NCI-H2227 (cell line): ENCODE results near the gene GRID2IP.

Experiments used
- DNase-seq: peaks from one replicate; lab custom pipeline; 2025; ENCODE audit not compliant: unreplicated experiment; lab: John Stamatoyannopoulos, UW

Gene GRID2IP

DNA sequence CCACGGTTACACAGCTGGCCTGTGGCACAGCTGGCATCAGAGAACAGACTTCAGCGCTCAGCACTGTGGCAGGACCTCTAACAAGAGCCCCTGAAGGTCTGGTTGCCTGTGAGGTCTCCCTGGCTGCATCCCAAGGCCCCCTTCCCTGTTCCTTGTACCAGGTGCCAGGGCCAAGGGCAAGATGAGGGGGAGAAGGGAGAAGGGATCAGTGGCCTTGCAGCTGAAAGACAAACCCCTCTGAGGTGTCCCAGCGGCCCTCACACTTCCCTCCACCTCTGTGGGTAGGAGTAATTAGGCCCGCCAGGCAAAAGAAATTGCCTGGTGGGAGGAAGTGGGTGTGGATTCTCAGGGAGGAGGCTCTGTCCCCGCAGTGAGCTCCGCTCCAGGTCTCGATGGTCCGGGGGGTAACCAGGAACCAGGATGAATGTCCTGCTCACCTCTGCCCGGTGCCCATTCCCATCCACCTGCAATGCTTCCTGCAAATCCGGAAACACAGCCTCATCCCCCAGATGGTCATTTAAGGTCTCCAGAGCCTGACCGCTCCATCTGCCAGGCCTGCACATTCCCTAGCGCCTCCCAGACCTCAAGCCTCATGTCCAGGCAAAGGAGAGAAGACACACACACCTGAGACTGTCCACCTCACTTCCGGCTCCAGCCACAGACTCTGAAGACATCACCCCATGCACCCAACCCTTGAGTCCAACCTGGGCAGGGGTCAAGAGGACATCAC is 22.7 kb downstream of the GRID2IP start:
- DNase-seq: no peak

DNA sequence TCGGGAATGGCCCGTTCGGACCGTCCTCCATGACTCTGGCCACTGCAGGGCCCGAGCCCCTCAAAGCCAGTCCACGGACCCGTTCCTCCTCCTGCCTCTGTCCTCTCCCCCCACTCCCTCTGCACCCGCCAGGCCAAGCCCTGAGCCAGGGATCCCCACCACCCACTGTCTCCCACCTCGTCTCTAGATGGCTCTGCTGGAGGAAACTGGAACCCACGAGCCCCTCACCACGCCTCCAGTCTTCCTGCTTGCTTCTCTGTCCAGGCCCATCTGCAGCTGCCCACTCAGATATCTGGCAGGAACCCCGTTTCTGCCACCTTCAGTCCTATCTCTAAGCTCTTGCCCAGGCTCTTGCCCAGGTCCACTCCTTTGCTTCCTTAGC is 24.3 kb downstream of the GRID2IP start:
- no peak for DNase-seq

- no peak for DNase-seq
Measured at GRCh38 chr7:6520163-6520981, 30.9 kb downstream of the GRID2IP start.

DNA sequence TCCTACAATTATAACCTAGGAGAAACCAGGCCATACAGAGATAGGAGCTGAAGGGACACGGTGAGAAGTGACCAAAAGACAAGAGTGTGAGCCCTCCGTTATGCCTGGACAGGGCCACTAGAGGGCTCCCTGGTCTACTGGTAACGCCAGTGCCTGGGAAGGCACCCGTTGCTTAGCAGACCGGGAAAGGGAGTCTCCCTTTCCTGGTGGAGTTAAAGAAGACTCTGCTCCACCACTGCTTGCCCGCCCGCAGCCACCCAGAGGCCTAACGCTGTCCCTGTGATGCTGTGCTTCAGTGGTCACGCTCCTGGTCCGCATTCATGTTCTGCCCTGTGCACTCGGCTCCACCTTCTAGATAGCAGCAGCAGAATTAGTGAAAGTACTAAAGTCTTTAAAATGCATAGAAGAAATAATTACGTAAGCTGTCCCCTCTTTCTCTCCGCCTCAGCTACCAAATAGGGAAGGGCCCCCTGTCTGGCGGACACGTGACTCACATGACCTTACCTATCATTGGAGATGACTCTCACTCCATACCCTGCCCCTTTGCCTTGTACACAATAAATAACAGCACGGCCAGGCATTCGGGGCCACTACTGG is 34.8 kb downstream of the GRID2IP start:
- DNase-seq: peak; percentile 89

GRCh38 chr7:6513541-6513940 is 37.7 kb downstream of the GRID2IP start:
- DNase-seq: no peak

DNA sequence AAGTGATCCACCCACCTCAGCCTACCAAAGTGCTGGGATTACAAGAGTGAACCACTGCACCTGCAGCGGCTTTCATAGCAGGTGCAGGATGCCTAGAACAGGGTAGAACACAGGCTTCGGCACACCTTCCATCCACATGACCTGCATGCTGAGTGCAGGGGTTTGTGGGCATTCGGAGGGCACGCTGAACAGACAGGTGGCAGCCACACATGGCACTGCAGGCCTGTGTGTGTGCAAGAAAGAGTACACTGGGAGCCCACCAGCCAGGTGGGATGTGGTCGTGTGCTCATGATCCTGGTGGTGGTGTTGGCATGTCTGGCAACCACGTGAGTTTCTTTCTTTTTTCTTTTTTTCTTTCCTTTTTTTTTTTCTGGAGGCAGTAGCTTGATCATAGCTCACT is 38.4 kb downstream of the GRID2IP start:
- DNase-seq: no peak

- DNase-seq: no peak
Measured at GRCh38 chr7:6510476-6511133, 40.7 kb downstream of the GRID2IP start.

DNA sequence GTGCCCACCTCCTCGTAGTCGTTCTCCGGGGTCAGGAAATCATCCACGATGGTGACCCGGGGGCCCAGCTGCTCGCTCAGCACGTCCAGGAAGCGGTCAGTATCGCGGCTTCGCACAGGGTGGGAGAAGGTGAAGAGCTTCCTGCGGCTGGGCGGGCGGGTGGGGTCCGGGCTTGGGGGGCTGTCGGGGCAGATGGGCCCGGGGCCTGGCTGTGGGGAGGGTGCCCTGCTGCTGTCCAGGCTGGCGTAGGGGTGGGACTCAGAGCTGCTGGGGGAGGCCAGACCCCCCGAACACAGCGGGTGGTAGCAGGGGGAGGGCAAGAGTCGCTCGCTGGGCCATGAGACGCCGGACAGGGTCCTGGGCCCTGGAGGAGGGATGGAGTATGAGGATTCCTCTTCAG is 42.3 kb downstream of the GRID2IP start:
- DNase-seq: no peak

GRCh38 chr7:6508539-6508938 is 42.7 kb downstream of the GRID2IP start:
- DNase-seq: no peak

DNA sequence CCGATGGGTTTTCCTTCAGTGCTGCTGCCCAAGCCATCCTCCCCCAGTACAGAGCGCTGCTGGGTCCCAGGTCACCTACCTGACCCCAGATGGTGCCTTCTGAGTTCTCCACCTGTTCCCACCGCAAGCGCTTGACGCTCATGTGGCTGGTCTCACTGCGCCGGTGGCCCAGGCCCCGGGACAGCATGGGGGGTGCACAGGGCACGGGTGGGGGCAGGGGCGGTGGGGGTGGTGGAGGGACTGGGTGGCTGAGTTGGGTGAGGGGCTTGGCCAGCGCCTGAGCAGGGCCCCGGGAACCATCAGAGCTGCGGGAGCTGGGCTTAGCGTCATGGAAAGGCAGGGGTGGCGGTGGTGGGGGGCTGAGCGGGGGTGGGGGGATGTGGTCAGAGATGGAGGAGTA is 43.4 kb downstream of the GRID2IP start:
- no peak for DNase-seq

GRCh38 chr7:6505685-6506559 is 45.3 kb downstream of the GRID2IP start:
- DNase-seq: no peak

- DNase-seq: no peak
Measured at GRCh38 chr7:6504996-6505395, 46.3 kb downstream of the GRID2IP start.

- no peak for DNase-seq
Measured at GRCh38 chr7:6502886-6503285, 48.4 kb downstream of the GRID2IP start.

DNA sequence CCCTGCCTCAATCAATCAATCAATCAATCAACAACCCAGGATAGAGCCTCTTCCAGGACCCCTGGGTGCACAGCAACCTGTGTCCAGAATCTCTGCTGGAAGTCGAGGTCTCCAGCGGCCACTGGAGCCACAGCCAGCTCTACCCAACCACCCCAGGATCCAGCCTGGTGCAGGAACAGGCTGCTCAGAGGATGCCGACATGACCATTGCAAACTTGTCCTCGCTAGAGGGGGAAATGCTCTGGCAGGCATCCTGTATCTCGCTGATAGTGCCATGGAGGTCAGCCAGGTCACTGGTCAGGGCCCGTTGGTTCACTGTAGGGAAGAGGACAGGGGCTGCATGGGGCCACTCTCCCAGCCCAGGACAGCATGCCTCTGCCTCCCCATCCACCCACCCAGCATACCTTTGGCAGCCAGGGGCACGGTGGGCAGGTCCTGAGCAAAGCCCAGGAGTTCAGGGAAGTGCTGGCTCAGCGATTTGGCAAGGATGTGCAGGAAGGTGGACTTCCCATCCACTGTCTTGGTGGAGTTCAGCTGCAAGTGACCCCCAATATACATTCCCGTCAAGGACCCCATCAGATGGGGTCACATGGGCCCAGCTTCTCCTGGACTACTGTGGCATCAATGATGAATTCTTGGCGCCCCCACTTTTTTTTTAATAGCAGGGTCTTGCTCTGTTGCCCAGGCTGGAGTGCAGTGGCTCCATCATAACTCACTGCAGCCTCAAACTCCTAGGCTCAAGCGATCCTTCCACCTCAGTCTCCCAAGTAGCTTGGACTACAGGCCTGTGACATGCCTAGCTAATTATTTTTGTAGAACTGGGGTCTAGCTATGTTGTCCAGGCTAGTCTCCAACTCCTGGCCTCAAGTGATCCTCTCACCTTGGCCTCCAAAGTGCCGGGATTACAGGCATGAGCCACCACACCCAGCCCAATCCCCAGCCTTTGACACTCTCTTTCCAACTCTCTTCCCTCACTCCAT is 49.4 kb downstream of the GRID2IP start:
- no peak for DNase-seq

DNA sequence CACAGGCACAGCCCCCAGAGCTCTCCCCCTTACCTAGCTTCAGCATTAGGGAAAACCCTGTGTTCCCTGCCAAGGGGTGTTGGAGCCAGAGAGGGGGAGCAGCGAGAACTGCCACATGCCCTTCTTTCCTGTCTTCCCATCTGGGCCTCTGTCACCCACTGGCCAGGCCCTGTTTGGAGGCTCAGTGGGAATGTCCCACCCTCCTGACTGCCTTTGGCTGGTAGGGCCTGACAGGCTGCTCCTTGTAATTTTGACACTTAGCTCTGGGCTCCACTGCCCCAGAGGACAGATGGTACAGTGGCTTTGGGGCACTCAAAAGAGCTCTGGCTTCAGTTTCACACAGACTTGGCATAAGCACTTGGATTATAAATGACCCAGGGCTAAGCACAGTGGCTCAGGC is 50.6 kb downstream of the GRID2IP start:
- no peak for DNase-seq

- no peak for DNase-seq
Measured at GRCh38 chr7:6497994-6498393, 53.3 kb downstream of the GRID2IP start.

- no peak for DNase-seq
Measured at GRCh38 chr7:6497637-6497905, 53.7 kb downstream of the GRID2IP start.

DNA sequence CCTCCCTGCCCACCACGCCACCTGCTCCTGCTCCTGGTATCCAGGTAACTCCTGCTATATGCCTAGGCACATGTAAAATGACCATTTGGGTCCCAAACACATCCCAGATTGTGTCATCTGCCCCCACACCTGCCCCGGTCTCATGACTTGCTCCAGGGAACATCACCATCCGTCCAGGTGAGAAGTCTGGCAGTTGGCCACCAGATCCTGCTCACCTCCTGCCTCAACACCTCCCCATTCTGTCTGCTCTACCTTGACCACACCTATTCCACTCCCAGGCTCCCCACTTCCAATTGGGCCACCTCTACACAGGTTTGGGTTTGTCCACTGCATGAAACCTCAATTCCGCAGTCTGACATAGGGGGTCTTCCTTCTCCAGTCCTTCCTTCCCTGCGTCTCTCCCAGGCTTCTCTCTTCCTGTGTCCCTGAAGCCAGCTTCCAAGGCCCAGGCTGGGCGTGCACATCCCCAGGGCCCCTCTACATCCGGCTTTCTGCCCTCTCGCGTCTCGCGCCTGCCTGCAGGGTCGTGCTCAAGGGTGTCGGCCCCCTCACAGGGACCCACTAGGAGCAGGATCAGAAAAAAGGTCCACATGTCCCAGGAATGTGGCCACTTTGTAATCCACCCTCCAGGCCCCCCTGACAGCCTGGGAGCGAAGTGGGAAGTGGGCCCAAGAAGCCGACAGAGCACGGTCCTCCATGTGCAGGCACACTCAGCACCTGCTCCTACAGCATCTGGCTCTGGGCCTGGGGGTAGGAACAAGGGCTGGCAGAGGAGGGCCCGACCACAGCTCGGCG is 54.2 kb downstream of the GRID2IP start:
- DNase-seq: no peak
